ENCODE data around the gene TRDN. TPM values are rescaled to one million over a fixed set of nuclear protein-coding genes. Genes with fewer than 3 reads are reported as not detected.

The TRDN gene
- total RNA-seq, 2 donors from 2014 or later, result 1.9 to 2.2 TPM

GRCh38 chr6:123427008-123427407, 209.7 kb downstream of the TRDN start:
- no peaks in the 10 kb centered on the region for H3K9me3 ChIP-seq
- no peaks in the 10 kb centered on the region for H3K36me3 ChIP-seq
- no peak overlapping the region for H3K27ac ChIP-seq
- intact Hi-C loops (cut with DNase I), result no loop called here
- no peaks in the 10 kb centered on the region for H3K4me1 ChIP-seq (replicated peaks)
- H3K27me3 ChIP-seq (replicated peaks; ENCODE audit: insufficient read depth), result no peaks in the 10 kb centered on the region
- no peak overlapping the region for H3K4me3 ChIP-seq
- DNase-seq (ENCODE audit: low spot score), result no peak
- TF ChIP-seq CTCF (IDR thresholded peaks at IDR 0.05) (no peak), POLR2A (IDR thresholded peaks at IDR 0.05) (no peak), POLR2AphosphoS5 (IDR thresholded peaks at IDR 0.05) (no peak)
- 80% methylated on average over 1 of the region's 1 CpG for WGBS

GRCh38 chr6:123423130-123423529, 213.6 kb downstream of the TRDN start:
- WGBS, result 83% methylated on average over 1 of the region's 1 CpG
- H3K4me1 ChIP-seq (replicated peaks), result no peaks in the 10 kb centered on the region
- intact Hi-C loops (cut with DNase I), result no loop called here
- no peak for DNase-seq (ENCODE audit: low spot score)
- H3K4me3 ChIP-seq, result no peak overlapping the region
- no peaks in the 10 kb centered on the region for H3K36me3 ChIP-seq
- TF ChIP-seq CTCF (IDR thresholded peaks at IDR 0.05) (no peak), POLR2AphosphoS5 (IDR thresholded peaks at IDR 0.05) (no peak), POLR2A (IDR thresholded peaks at IDR 0.05) (no peak)
- no peak overlapping the region for H3K27ac ChIP-seq
- no peaks in the 10 kb centered on the region for H3K27me3 ChIP-seq (replicated peaks; ENCODE audit: insufficient read depth)
- no peaks in the 10 kb centered on the region for H3K9me3 ChIP-seq

GRCh38 chr6:123420512-123420911, 216.2 kb downstream of the TRDN start:
- no peak overlapping the region for H3K27ac ChIP-seq
- intact Hi-C loops (cut with DNase I), result no loop called here
- H3K9me3 ChIP-seq, result no peaks in the 10 kb centered on the region
- H3K4me1 ChIP-seq (replicated peaks), result no peaks in the 10 kb centered on the region
- H3K4me3 ChIP-seq, result no peak overlapping the region
- no peaks in the 10 kb centered on the region for H3K27me3 ChIP-seq (replicated peaks; ENCODE audit: insufficient read depth)
- TF ChIP-seq POLR2AphosphoS5 (IDR thresholded peaks at IDR 0.05), result no peak
- no peak for TF ChIP-seq POLR2A (IDR thresholded peaks at IDR 0.05)
- no peak for TF ChIP-seq CTCF (IDR thresholded peaks at IDR 0.05)
- no peak for DNase-seq (ENCODE audit: low spot score)
- WGBS, result 94% methylated on average over 1 of the region's 1 CpG
- no peaks in the 10 kb centered on the region for H3K36me3 ChIP-seq

- intact Hi-C loops (cut with DNase I), result loop anchor here (5.0 kb wide), 1 partner anchor 299 kb away; no protein-coding TSS in a partner anchor
- Histone ChIP-seq H3K27me3 (replicated peaks; ENCODE audit: insufficient read depth) (no peaks in the 10 kb centered on the region), H3K36me3 (no peaks in the 10 kb centered on the region)
Measured at GRCh38 chr6:123418071-123418470, 218.7 kb downstream of the TRDN start.

More at GRCh38 chr6:123418071-123418470, 218.7 kb downstream of the TRDN start:
- no peaks in the 10 kb centered on the region for H3K4me1 ChIP-seq (replicated peaks)
- DNase-seq (ENCODE audit: low spot score), result no peak
- H3K9me3 ChIP-seq, result no peaks in the 10 kb centered on the region
- WGBS, result 52% methylated on average over 3 of the region's 3 CpGs
- no peak overlapping the region for H3K27ac ChIP-seq
- TF ChIP-seq POLR2A (IDR thresholded peaks at IDR 0.05), result no peak
- no peak for TF ChIP-seq POLR2AphosphoS5 (IDR thresholded peaks at IDR 0.05)
- TF ChIP-seq CTCF (IDR thresholded peaks at IDR 0.05), result no peak
- H3K4me3 ChIP-seq, result no peak overlapping the region
